HG03439 (cell line): ENCODE data around the gene LTBP1.

Source experiments
- ATAC-seq: cut with Tn5 transposase; IDR thresholded peaks from one replicate; pipeline ENCODE4 v1.9.1; 2021; ENCODE audit warnings: mild to moderate bottlenecking, moderate library complexity; ENCODE audit not compliant: unreplicated experiment

The LTBP1 gene

DNA sequence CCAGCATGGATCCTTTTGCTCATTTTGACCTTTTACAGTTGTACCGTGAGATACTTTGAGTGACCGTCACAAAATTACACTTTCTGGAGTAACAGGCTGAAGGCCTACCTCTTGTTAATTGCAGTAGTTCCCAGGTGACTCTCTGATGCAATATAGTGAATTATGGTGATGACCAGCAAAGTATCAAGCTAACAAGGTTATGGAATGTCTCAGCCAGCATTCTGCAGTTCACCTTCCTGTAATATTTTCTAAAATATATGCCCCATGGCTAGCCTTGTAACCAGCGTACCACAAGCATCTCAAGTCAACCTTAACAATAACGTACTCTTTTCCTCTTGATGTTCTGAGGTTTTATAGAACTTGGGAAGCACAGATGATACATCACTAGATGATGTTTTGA, 234.7 kb downstream of the LTBP1 start:
- ATAC-seq: no peak

DNA sequence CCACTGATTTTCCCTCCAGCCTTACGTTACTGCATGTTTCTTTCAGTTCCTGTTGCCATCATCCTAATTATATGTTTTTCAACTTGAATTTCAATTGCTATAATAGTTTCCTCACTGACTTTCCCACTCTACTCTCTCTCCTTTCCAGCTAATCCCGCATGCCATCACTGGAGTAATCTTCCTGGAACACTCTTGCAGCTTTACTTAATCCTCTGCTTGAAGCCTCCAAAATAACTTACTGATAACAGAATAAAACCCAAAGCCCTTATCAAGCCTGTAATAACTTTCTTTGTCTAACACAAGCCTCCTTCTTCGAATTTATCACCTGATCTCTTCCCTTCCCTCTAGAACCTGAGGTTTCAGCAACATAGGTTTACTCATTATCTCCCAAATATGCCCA, 237.3 kb downstream of the LTBP1 start:
- ATAC-seq: no peak

DNA sequence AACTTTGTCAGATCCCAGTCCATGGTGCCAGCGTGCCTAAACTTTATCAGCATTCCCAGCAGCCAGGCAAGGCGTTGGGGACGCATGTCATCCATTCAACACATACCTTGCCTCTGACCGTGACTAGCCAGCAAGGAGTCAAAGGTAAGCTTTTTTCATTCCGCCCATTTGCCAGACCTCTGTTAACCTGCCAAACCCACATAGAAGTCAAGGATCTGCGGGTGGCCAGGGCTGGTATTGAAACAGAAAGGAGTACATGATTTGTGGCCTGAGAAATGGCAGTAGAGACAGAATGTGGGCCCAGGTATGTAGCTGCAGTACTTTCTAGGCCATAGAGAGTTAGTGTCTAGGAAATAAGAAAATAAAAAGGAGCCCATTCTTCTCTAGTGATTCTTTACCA, 240.2 kb downstream of the LTBP1 start:
- no peak for ATAC-seq

- ATAC-seq: no peak
Observed at GRCh38 chr2:33188799-33189198, 242.0 kb downstream of the LTBP1 start.

- no peak for ATAC-seq
Observed at GRCh38 chr2:33190393-33190937, 243.7 kb downstream of the LTBP1 start.

GRCh38 chr2:33195891-33196290, 249.1 kb downstream of the LTBP1 start:
- no peak for ATAC-seq

DNA sequence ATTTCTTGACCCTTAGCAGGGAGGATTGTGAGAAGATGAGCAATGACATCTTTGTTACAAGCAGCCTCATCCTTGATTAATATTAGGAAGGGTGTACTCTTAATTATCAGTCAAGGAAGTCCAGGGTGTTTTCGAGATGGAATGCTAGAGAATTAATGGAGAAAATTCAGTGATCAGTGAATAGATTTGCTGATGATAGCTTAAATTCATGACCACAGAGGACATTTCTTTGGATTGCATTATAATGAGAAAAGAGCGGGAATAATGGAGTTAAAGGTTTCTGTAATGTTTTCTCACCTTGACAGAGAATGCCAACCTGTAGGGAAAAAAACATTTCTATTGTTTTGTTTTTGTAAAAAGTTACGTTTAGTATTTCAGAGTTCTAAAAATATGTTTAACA, 249.9 kb downstream of the LTBP1 start:
- no peak for ATAC-seq

DNA sequence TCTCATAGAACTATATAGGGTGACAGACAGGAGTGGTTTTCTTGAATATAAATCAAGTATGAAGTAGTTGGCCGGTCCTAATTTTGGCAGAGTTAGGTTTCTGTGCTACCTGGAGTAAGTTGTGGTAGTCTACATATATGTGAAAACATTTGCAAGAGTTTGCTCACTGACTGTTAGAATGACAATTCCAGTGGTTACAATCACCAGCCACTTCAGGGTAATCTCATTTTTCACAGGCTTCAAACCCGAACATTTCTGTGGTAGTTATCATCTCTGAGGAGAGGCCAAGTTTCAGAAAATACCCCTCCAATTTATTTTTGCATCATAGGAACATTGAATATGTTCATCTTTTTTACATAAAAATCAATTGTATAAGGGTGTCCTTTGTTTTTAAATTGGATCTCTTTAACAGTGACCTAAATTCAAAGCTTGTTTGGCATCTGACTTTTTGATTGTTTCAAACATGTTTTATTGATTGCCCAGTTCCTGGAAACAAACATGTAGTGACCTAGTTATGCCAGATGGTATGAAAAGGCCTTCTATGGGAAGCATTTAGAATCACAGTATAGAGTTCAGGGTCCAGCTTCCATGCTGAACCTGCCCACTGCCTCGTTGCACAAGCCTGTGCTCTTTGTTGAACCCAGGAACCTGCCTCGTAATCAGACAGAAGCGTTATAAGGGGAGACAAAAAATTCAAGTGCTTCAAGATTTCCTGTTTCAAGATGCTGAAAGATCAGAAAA, 250.6 kb downstream of the LTBP1 start:
- no peak for ATAC-seq

- no peak for ATAC-seq
Observed at GRCh38 chr2:33202641-33203522, 256.1 kb downstream of the LTBP1 start.

DNA sequence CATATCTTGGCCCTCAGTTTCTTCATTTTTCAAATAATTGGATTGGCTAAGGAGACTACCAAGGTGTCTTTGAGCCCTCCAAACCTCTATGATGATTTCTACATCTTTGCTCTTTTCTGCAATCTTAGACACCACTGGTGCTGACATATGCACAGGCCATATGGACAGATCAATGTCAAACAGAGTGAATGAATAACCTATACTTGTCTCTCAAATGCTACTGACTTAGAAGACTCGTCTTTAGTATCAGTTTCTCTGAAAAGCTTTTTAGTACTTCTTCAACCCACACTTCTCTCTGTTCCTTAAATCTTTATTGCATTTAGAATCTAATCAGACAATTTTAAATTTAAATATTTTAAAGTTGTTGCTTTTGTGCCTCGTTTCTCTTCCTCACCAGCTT, 258.2 kb downstream of the LTBP1 start:
- peak; percentile 45 for ATAC-seq

- peak; percentile 95 for ATAC-seq
Observed at GRCh38 chr2:33205693-33206434, 259.1 kb downstream of the LTBP1 start.

DNA sequence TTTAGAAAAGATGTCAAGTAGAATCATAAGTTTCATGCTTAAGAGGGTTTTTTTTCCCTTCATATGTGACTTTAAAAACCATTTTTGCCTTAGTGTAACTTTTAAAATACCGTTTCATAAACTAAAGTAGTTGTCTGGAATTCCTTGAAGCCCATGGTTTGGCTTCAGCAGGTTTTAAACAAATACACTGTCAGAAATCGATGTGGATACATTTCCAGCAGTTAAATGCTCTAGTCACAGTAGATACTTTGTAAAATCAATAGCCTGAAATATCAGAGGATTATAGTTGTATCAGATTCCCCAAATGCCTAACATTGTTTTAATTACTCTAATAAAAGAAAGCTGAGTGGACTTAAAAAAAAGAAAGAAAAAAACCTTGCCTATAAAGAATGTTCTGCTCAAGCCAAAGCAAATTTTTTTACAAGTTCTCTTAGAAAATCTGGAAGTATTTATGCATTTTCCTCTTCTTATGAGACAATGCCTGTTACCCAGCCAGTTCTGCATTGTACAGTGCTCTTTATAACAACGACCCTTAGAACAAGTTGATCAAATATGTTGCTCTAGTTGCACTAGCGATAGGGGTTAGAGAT, 260.5 kb downstream of the LTBP1 start:
- ATAC-seq: no peak

- ATAC-seq: no peak
Observed at GRCh38 chr2:33208400-33208799, 261.6 kb downstream of the LTBP1 start.

- no peak for ATAC-seq
Observed at GRCh38 chr2:33209976-33210375, 263.2 kb downstream of the LTBP1 start.

DNA sequence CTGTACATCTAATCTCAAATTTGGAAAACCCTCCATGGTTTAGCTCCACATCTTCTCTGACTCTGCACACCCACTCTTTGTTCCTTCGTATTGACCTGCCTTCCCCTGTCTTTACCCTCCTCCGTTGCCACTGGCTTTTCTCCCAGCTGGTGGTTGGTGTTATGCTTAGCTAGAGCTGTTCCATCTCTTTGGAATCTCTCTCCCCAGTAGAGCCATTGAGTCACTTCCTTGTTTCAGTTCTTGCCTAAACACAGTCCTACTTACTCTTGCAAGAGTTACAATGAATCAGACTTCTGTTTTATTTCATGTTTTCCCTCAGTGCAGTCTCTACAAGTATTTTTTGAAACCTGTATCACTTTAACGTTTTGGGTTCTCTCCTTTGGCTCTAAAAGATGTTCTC, 263.9 kb downstream of the LTBP1 start:
- ATAC-seq: no peak

GRCh38 chr2:33212151-33212550, 265.4 kb downstream of the LTBP1 start:
- ATAC-seq: no peak

GRCh38 chr2:33213244-33213643, 266.5 kb downstream of the LTBP1 start:
- no peak for ATAC-seq

DNA sequence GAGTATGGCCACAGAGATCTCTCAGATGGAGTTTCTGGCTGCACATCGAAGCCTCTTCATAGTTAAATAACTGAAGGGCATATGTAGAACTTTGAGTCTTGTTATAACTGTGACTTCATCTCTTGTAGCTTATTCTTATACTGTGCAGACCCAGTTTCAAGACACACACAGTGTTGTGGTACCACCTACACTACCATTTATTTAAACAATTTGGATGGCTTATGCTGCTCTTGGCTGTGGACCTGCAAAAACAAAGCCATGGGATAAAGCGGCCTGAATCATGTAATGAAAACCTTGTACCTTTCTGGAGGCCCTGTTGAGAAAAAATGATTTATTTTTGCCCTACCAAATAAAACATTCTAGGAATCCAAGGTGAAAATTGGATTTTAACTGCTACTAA, 266.9 kb downstream of the LTBP1 start:
- ATAC-seq: no peak

GRCh38 chr2:33214436-33214835, 267.7 kb downstream of the LTBP1 start:
- no peak for ATAC-seq

- no peak for ATAC-seq
Observed at GRCh38 chr2:33214857-33215256, 268.1 kb downstream of the LTBP1 start.

DNA sequence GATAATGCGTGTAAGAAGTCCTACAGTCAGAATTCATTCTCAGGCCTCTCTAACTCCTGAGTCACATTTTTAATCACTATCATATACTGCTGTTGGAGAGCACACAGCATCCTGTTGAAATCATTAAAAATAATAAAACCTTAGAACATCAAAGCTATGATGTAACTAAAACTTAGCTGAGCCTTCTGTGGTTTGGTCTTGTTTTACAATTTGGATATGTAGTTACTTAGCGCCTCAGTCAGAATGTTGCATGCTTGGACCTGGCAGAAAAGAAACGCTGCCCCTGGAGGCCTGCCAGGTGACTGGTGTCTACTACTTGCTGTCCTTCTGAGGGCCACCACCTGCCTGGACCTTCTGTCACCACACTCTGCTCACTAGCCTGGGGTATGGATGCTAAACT, 268.5 kb downstream of the LTBP1 start:
- ATAC-seq: no peak
